ENCODE data around the gene SIN3A. TPM values are rescaled to one million over a fixed set of nuclear protein-coding genes. Genes with fewer than 3 reads are reported as not detected.
"Not testable (repeated sequence)": the region's sequence is repeated elsewhere in the genome, so short reads cannot be mapped to it uniquely, and the experiment has no call there.

Gene SIN3A
- total and polyA plus RNA-seq, 5 experiments from 2014 or later = 12.4 to 137 (median 17.0) TPM

DNA sequence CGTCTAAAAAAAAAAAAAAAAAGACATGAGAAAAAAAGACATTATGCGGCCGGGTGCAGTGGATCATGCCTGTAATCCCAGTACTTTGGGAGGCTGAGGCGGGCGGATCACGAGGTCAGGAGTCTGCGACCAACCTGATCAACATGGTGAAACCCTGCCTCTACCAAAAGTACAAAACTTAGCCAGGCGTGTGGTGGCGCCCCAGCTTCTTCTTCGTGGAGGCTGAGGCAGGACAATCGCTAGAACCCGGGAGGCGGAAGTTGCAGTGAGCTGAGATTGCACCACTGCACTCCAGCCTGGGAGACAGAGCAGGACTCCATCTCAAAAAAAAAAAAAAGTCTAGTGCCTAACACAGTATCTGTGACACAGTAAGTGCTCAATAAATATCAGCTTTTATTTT, 3.3 kb downstream of the SIN3A start:
- POLR2A ChIA-PET = interaction anchor here (0.7 kb wide), 2 partner anchors 189 to 193 kb away, joined by 3 read pairs; no protein-coding TSS in a partner anchor
- DNase-seq, H3K27me3 Mint-ChIP-seq, ATAC-seq, H3K9me3 Mint-ChIP-seq: not testable (repeated sequence)
- H3K27ac Mint-ChIP-seq = peak overlapping the region in 3 of 10 donors; percentile 43 to 68 (median 53)
- peak overlapping the region in 2 of 10 donors; percentile 12 to 20 for H3K4me3 Mint-ChIP-seq
- H3K4me1 Mint-ChIP-seq = peaks cover 30 to 78% (median 66%) of the 10 kb centered on the region in 4 donors
- peaks cover 0 to 17% (median 0%) of the 10 kb centered on the region in 3 donors for H3K36me3 Mint-ChIP-seq

DNA sequence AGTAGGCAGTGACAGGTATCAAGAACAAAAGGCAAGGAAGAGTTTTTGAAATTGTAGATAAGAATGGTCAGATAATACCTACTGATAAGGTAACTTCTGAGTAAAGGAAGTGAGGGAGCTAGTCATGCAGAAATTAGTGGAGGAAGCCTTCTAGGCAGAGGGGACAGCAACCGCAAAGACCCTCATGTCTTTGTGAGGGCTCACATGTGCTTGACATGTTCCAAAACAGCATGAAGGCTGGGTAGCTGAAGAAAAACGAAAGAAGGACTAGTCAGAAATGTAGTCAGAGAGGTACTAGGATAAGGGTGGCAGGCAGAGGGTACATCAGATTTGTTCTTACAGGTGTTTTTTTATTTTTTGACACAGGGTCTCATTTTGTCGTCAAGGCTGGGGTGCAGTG, 5.3 kb downstream of the SIN3A start:
- Mint-ChIP-seq H3K36me3 (peaks cover 0 to 29% (median 3%) of the 10 kb centered on the region in 3 donors), H3K4me1 (peaks cover 24 to 71% (median 64%) of the 10 kb centered on the region in 4 donors), H3K27ac (peak overlapping the region in 9 of 10 donors; percentile 54 to 92 (median 84)), H3K27me3 (no peaks in the 10 kb centered on the region), H3K9me3 (no peaks in the 10 kb centered on the region), H3K4me3 (peak overlapping the region; percentile 28 to 73 (median 60))
- POLR2A ChIA-PET = interaction anchor here (0.5 to 2.4 kb wide), 5 partner anchors 9 to 508 kb away, joined by 3 to 19 read pairs (median 4); partner anchors contain the start of gene IMP3
- no peak for ATAC-seq
- DNase-seq = peak in 4 of 10 donors; percentile 12 to 19 (median 14)

DNA sequence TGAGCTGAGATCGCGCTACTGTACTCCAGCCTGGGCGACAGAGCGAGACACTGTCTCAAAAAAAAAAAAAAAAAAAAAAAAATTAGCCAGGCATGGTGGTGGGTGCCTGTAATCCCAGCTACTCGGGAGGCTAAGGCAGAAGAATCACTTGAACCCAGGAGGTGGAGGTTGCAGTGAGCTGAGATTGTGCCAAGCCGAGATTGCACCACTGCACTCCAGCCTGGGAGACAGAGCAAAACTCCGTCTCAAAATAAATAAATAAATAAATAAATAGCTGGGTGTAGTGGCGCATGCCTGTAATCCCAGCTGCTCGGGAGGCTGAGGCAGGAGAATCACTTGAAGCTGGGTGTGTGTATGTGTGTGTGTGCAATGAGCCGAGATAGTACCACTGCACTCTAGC, 6.2 kb downstream of the SIN3A start:
- H3K27ac Mint-ChIP-seq = peak overlapping the region in 1 of 10 donors; percentile 55
- not testable (repeated sequence) for DNase-seq, H3K27me3 Mint-ChIP-seq, H3K9me3 Mint-ChIP-seq, ATAC-seq
- POLR2A ChIA-PET = interaction anchor here (0.7 to 2.4 kb wide), 5 partner anchors 10 to 507 kb away, joined by 3 to 19 read pairs (median 5); partner anchors contain the start of gene IMP3
- peak overlapping the region in 4 of 10 donors; percentile 60 to 73 (median 70) for H3K4me3 Mint-ChIP-seq
- peaks cover 23 to 69% (median 64%) of the 10 kb centered on the region in 4 donors for H3K4me1 Mint-ChIP-seq
- peaks cover 0 to 33% (median 3%) of the 10 kb centered on the region in 3 donors for H3K36me3 Mint-ChIP-seq

DNA sequence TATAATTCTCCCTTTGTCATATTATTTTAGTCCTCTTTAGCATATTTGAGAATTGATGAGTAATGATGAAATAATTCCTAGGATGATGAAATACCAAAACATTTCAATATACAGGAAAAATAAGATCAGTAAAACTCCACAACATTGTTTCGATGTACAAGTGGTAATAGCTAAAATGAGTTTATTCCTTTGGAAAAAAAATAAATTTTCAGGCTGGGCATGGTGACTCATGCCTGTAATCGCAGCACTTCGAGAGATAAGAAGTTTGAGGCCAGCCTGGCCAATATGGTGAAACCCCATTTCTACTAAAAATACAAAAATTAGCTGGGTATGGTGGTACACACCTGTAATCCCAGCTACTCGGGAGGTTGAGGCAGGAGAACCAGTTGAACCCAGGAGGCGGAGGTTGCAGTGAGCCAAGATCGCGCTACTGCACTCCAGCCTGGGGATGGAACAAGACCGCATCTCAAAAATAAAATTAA, 7.5 kb downstream of the SIN3A start:
- Mint-ChIP-seq H3K36me3 (peaks cover 0 to 38% (median 3%) of the 10 kb centered on the region in 3 donors), H3K27ac (peak overlapping the region in 6 of 10 donors; percentile 1 to 49 (median 46)), H3K4me1 (peaks cover 17 to 61% (median 59%) of the 10 kb centered on the region in 4 donors)
- not testable (repeated sequence) for H3K4me3 Mint-ChIP-seq, DNase-seq, H3K9me3 Mint-ChIP-seq, H3K27me3 Mint-ChIP-seq, ATAC-seq
- POLR2A ChIA-PET = interaction anchor here (0.6 to 5.5 kb wide), 3 partner anchors 8 to 65 kb away, joined by 3 to 25 read pairs (median 3); no protein-coding TSS in a partner anchor

DNA sequence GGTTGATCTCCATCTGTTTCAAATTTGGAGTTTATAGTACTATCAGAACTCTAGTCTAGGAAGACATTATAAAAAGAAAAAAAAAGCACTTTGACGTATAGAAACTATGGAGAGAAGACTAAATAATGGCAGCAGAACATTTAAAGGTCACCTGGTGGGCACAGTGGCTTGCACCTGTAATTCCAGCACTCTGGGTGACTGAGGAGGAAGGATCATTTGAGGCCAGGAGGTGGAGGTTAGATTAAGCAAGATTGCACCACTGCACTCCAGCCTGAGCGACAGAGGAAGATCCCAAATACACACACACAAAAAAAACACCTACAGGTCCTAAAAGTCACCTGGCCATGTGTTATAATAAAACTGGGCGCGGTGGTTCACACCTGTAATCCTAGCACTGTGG, 13.8 kb downstream of the SIN3A start:
- Mint-ChIP-seq H3K27ac (peak overlapping the region in 8 of 10 donors; percentile 1 to 67 (median 42)), H3K4me1 (peaks cover 26 to 65% (median 60%) of the 10 kb centered on the region in 4 donors), H3K9me3 (no peaks in the 10 kb centered on the region), H3K4me3 (peak overlapping the region in 5 of 10 donors; percentile 7 to 39 (median 37)), H3K27me3 (no peaks in the 10 kb centered on the region), H3K36me3 (peaks cover 0 to 66% (median 9%) of the 10 kb centered on the region in 3 donors)
- POLR2A ChIA-PET = no interaction called here
- DNase-seq (no peak), ATAC-seq (no peak)

DNA sequence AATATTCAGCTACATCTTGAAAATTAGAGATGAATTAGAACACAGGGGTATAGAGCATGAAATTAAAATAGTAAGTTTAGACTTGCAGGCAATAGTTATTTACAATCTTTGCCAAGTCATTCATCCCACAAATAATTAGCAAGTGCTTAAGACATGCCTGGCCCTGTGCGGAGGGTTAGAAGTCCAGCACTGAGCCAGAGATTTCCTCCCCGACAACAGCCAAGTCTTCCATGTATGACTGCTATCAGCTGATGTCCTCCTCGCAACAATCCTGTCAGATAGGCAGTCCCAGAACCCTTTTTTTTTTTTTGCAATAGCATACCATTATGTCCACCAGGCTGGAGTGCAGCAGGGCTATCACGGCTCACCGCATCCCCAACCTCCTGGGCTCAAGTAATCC, 14.6 kb downstream of the SIN3A start:
- Mint-ChIP-seq H3K4me1 (peaks cover 26 to 72% (median 64%) of the 10 kb centered on the region in 4 donors), H3K27ac (peak overlapping the region in 4 of 10 donors; percentile 1 to 66 (median 50)), H3K36me3 (peaks cover 0 to 64% (median 9%) of the 10 kb centered on the region in 3 donors), H3K9me3 (no peaks in the 10 kb centered on the region), H3K27me3 (no peaks in the 10 kb centered on the region), H3K4me3 (peak overlapping the region in 3 of 10 donors; percentile 35 to 51 (median 39))
- ATAC-seq (no peak), DNase-seq (no peak)
- POLR2A ChIA-PET = interaction anchor here (1.1 kb wide), 1 partner anchor 203 kb away, joined by 3 read pairs; the partner anchor contains the start of gene IMP3

DNA sequence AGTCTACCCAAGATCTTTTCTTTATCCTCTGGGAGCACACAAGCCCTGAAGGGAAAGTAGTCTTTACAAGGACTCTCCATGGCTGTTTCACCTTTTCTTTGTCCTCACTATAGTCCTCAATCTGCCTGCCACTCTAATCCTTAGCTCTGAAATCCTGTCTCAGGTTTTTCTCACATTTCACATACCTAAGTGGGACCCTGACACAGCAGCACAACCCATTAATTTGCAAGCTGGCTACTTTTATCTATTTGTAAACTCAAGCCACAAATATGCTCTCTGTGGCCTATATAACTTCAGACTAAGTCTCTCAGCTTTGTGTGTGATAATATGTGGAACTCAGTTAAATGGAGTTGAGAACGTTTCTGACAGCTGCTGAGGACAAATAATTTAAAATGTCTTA, 19.8 kb downstream of the SIN3A start:
- peak overlapping the region in 1 of 10 donors; percentile 8 for H3K27ac Mint-ChIP-seq
- POLR2A ChIA-PET = interaction anchor here (3.3 kb wide), 1 partner anchor 24 kb away, joined by 10 read pairs; no protein-coding TSS in a partner anchor

DNA sequence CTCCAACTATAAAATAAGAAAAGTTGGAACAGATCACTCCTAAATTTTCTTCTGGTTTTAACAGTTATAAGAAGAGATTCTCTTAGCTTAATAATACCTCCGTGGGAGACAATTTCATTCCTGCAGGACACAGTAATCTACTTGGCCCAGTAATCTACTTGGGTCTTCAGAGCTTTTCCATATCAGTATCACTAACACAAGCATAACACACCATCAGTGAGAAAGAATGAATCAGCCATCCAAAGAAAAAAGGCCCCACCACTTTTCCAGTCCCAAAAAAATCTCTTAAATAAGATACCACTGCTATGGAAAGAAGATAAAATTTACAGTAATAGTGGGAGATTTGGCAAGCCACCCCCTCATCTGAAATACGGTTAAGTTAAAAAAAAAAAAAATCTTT, 20.2 kb downstream of the SIN3A start:
- no peak for ATAC-seq
- H3K9me3 Mint-ChIP-seq = no peaks in the 10 kb centered on the region
- peaks cover 16 to 52% (median 42%) of the 10 kb centered on the region in 4 donors for H3K4me1 Mint-ChIP-seq
- no peak overlapping the region for H3K4me3 Mint-ChIP-seq
- no peak for DNase-seq
- POLR2A ChIA-PET = interaction anchor here (3.3 kb wide), 1 partner anchor 24 kb away, joined by 10 read pairs; no protein-coding TSS in a partner anchor
- peaks cover 0 to 74% (median 10%) of the 10 kb centered on the region in 3 donors for H3K36me3 Mint-ChIP-seq
- peak overlapping the region in 2 of 10 donors; percentile 8 to 57 for H3K27ac Mint-ChIP-seq
- no peaks in the 10 kb centered on the region for H3K27me3 Mint-ChIP-seq

More for the DNA sequence above, 19.8 kb downstream of the SIN3A start:
- H3K27me3 Mint-ChIP-seq = no peaks in the 10 kb centered on the region
- no peak overlapping the region for H3K4me3 Mint-ChIP-seq
- peaks cover 18 to 52% (median 45%) of the 10 kb centered on the region in 4 donors for H3K4me1 Mint-ChIP-seq
- peaks cover 0 to 74% (median 10%) of the 10 kb centered on the region in 3 donors for H3K36me3 Mint-ChIP-seq
- DNase-seq (no peak), ATAC-seq (no peak)
- no peaks in the 10 kb centered on the region for H3K9me3 Mint-ChIP-seq

DNA sequence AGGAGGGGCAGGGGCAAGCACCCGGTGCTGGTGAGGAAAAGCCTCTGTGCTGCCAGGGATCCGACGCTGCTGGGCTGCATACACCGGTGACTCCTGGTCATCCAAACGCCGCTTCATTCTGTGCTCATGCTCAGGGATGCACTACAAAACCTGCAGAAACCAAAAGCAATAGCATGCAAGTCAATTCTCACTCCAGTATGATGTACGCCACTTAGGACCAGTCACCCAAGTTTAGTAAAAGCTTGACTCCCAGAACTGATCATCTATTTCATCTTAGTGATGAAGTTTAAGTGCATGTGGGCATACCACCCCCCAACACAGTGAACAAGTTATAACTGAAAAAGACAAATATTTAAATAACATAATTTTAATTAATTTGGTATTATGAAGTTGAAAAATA, 21.2 kb downstream of the SIN3A start:
- POLR2A ChIA-PET = interaction anchor here (3.3 kb wide), 1 partner anchor 25 kb away, joined by 10 read pairs; no protein-coding TSS in a partner anchor
- peaks cover 11 to 49% (median 41%) of the 10 kb centered on the region in 4 donors for H3K4me1 Mint-ChIP-seq
- no peaks in the 10 kb centered on the region for H3K9me3 Mint-ChIP-seq
- peak overlapping the region in 3 of 10 donors; percentile 7 to 41 (median 19) for H3K27ac Mint-ChIP-seq
- H3K4me3 Mint-ChIP-seq = no peak overlapping the region
- DNase-seq = no peak
- peaks cover 0 to 74% (median 5%) of the 10 kb centered on the region in 3 donors for H3K36me3 Mint-ChIP-seq
- no peak for ATAC-seq
- H3K27me3 Mint-ChIP-seq = no peaks in the 10 kb centered on the region

DNA sequence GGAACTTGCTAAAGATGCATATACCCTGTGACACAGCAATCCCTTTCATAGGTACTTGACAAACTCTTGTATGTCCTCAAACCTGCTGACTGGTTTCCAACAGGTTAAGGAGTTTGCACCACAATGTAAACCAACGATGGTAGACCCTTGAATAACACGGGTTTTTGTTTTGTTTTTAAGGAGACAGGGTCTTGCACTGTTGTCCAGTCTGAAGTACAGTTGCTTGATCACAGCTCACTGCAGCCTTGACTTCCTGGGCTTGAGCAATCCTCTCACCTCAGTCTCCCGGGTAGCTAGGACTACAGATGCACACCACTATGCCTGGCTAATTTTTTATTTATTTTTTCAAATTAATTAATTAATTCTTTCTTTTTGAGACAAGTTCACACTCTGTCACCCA, 23.3 kb downstream of the SIN3A start:
- Mint-ChIP-seq H3K27me3 (no peaks in the 10 kb centered on the region), H3K4me3 (no peak overlapping the region), H3K36me3 (peaks cover 0 to 72% (median 3%) of the 10 kb centered on the region in 3 donors), H3K4me1 (peaks cover 3 to 32% (median 27%) of the 10 kb centered on the region in 4 donors), H3K9me3 (no peaks in the 10 kb centered on the region), H3K27ac (no peak overlapping the region)
- DNase-seq (no peak), ATAC-seq (no peak)
- POLR2A ChIA-PET = no interaction called here

DNA sequence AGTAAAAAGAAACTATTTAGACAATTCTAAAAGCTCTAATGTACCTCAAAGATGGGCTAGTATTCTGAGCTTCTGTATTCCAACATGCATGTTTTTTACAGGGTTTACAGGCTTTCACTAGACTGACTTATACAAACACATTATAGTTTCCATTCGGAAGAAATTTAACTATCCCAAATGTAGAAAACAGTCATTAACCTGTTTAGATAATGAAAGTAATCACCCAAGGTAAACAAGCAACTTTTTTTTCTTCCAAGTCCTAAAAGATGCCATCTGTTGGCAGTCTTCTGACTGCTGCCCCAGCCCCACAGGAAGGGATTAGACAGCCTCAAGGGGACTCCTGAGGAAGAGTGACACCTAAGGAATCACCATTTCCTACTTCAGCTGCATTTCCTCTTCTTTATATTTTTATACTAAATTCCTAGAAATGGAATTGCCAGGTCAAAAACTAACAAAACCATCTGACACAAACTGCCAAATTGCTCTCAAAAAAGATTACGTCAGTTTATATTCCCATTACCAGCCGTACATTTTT, 25.5 kb downstream of the SIN3A start:
- H3K4me3 Mint-ChIP-seq = no peak overlapping the region
- no peaks in the 10 kb centered on the region for H3K27me3 Mint-ChIP-seq
- ATAC-seq (no peak), DNase-seq (no peak)
- no peaks in the 10 kb centered on the region for H3K9me3 Mint-ChIP-seq
- H3K4me1 Mint-ChIP-seq = peaks cover 5 to 19% (median 19%) of the 10 kb centered on the region in 4 donors
- peak overlapping the region in 4 of 10 donors; percentile 9 to 57 (median 33) for H3K27ac Mint-ChIP-seq
- POLR2A ChIA-PET = no interaction called here
- peaks cover 0 to 86% (median 6%) of the 10 kb centered on the region in 3 donors for H3K36me3 Mint-ChIP-seq

DNA sequence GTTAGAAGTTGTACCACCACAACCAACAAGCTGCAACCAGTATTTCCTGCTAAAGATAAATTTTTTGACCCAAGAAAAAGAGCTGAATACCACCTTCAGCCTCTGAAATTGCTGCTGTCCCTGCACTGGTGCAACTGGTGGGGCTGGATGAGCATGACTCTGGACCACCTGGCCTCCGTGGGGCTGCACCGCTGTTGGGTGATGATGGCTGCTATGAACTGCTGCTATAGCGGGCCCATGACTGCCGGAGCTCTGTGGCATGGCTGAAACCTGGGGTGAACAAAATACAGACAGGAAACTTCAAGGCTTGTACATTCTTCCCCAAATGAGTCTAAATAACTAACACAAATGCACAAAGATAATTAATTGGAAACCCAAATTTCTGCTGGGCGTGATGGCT, 28.9 kb downstream of the SIN3A start:
- Mint-ChIP-seq H3K4me1 (peaks cover 3 to 21% (median 15%) of the 10 kb centered on the region in 4 donors), H3K27ac (peak overlapping the region in 6 of 10 donors; percentile 3 to 76 (median 42)), H3K36me3 (peaks cover 0 to 81% (median 3%) of the 10 kb centered on the region in 3 donors), H3K9me3 (no peaks in the 10 kb centered on the region), H3K4me3 (no peak overlapping the region), H3K27me3 (no peaks in the 10 kb centered on the region)
- POLR2A ChIA-PET = interaction anchor here (0.5 to 0.7 kb wide), 2 partner anchors 17 to 722 kb away, joined by 4 read pairs; no protein-coding TSS in a partner anchor
- no peak for DNase-seq
- no peak for ATAC-seq

All from naive thymus-derived CD8-positive, alpha-beta T cell (primary cell).